ENCODE measurements around the gene SH3PXD2A.

DNA sequence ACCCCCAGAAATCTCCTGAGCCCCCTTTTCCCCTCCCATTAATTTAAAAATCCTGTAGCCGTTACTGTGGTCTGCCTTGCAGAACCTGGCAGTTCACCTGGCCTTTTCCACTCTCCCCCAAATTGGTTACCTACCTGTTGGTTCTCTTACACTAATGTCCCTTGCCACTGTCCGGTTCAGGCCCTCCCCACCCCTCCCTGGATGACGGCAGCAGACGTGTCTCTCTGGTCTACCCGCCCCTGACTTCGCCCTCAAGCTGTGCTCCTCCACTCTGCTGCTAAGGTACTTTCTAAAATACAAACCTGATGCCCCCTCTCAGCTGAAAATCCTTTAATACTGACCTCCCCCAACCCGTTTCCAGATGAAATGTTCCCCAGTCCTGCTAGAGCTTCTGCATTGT, 15.6 kb upstream of the SH3PXD2A start:
- no peak for TF ChIP-seq GATA3 (IDR thresholded peaks at IDR 0.05; ENCODE audit: low read depth, low read length)
- no peak for TF ChIP-seq GATA2 (IDR thresholded peaks at IDR 0.05; ENCODE audit: low read depth, low read length)

Data from SH-SY5Y (cell line).